ENCODE measurements around the gene RGS9.
"Not testable (repeated sequence)": the region's sequence is repeated elsewhere in the genome, so short reads cannot be mapped to it uniquely, and the experiment has no call there.

The RGS9 gene

DNA sequence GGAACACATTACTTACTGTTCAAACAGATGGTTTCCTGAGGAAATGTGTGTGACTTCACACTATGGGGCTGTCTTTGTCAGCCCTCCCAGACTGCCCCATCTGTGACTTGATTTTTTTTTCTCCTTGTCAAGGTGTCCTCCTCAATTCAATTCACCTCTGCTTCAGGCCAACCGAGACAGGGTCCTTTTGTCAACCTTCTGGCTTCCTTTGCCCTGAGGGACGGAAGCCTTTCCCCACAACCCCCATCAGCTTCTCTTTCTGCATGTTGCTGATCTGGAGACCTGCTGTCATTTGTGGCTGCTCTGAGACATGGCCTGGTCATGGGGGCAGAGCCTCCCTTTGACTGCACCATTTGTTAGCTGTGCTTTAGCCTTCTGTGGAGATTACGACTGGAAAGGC, 21.3 kb upstream of the RGS9 start:
- no peak for DNase-seq (ENCODE audit: low spot score)

DNA sequence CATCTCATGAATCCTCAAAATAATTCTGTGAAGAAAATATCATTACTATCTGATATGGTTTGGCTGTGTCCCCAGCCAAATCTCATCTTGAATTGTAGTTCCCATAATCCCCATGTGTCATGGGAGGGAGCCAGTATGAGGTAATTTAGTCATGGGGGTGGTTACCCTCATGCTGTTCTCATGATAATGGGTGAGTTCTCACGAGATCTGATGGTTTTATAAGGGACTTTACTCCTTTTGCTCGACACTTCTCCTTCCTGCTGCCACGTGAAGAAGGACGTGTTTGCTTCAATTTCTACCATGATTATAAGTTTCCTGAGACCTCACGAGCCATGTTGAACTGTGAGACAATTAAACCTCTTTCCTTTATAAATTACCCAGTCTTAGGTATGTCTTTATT, 20.7 kb upstream of the RGS9 start:
- DNase-seq (ENCODE audit: low spot score): not testable (repeated sequence)

DNA sequence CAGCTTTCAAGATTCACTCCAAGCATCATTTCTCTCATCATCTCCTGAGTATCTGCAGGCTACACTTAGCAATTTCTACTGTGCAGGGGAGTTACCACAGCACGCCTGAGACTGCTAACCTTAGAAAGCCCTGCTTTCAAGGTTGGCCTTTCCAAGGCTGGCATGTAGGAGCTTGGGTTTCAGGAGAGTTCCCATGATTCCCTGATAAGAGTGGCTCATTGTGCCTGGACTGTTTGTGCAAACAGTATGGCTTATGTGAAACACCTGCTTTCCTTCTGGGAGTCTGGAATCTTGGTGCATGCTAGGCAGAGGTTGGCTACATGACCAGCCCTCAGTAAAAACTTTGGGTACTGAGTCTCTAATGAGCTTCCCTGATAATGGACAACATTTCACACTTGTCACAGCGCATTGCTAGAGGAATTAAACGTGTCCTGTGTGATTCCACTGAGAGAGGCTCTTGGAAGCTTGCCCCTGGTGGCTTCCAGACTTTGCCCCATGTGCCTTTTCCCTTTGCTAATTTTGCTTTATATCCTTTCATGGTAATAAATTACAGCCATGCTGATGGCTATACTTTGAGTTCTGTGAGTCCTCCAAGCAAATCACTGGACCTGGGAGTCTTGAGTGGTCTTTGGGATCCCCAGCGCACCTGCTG, 19.7 kb upstream of the RGS9 start:
- DNase-seq (ENCODE audit: low spot score): no peak

DNA sequence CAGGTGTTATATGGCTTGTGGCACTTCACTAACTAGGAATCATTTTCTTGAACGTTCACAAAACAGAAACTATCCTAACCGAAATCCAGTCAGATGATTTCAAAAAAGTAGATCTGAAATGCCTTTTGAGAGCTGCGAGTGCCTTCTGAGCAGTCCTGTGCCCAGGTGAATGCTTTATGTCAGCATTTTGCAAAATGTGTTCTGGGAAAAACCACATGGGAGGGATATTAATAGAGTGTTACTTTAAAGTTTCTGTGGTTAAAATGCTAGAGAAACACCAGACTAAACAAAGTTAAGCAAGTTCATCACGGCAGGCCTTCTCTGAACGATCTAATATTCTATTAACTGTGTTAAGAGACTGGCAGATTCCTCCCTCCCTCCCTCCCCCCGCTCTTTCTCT, 15.8 kb upstream of the RGS9 start:
- no peak for DNase-seq (ENCODE audit: low spot score)

DNA sequence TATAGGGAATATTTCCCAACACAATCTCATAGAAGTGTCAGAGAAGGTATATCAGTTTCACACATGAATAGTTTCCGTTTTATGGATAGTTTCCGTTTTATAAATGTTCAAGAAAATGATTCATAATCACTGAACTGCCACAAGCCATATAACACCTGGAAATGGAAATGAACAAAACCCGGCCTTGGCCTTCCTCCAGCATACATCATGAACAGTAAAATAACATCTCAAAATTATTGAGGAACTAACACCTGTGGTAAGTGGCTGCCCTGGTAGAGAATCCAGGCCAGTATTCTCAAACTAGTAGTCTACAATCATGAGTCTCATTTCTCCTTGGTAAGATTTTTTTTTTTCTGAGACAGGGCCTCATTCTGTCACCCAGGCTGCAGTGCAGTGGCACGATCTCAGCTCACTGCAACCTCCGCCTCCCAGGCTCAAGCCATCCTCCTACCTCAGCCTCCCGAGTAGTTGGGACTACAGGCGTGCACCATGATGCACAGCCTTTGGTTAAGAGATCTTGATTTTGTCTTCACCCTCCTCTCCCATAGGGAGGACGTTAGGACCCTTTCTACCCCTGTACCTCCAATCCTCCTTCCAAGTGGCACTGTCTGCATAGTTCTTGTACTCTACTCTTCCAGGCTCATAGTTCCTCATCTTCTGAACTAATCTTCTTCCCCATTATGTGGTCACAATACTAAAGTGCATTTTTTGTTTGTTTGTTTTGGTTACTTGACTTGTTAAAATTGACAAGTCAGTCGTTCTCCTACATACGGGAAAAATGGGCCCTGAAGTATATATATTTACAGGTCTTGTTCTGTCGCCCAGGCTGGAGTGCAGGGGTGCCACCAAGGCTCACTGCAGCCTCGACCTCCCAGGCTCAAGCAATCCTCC, 15.0 kb upstream of the RGS9 start:
- DNase-seq (ENCODE audit: low spot score): no peak

DNA sequence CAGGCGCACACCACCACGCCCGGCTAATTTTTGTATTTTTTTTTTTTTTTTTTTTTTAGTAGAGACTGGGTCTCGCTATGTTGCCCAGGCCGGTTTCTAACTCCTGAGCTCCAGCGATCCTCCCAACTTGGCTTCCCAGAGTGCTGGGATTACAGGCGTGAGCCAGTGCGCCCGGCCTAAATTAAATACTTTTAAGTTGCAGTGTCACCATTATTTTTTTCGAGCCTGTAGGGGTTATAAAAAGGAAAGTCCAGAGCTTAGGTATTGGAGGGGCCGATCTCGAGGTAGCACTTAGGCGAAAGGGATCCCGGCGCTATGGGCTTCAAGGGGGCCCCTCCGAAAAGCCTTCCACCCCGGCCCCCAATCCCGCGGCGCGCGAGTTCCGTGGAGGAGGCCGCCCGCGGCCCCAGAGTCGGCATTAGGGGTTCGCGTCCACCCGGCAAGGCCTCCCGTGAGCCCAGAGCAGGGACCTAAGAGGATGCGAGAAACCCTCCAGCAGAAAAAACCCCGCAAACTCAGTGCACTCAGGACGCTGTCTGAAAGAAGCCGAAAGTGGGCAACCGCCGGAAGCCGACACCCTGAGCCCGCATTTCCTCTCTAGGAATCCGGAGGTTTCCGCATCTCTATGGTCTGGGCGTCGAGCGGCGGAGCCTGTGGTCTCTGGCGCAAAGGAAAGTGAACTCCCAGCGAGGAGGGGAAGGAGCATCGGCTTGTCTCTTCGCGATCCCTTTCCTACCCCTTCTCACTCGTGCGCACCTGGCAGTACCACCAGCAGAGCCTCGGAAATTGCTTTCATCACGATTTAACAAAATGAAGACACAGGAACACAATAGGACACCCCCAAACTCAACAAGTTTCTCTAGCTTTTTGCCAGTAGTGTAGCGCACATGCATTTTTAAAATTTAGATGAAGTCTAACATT, 14.1 kb upstream of the RGS9 start:
- peak; percentile 94 for DNase-seq (ENCODE audit: low spot score)

DNA sequence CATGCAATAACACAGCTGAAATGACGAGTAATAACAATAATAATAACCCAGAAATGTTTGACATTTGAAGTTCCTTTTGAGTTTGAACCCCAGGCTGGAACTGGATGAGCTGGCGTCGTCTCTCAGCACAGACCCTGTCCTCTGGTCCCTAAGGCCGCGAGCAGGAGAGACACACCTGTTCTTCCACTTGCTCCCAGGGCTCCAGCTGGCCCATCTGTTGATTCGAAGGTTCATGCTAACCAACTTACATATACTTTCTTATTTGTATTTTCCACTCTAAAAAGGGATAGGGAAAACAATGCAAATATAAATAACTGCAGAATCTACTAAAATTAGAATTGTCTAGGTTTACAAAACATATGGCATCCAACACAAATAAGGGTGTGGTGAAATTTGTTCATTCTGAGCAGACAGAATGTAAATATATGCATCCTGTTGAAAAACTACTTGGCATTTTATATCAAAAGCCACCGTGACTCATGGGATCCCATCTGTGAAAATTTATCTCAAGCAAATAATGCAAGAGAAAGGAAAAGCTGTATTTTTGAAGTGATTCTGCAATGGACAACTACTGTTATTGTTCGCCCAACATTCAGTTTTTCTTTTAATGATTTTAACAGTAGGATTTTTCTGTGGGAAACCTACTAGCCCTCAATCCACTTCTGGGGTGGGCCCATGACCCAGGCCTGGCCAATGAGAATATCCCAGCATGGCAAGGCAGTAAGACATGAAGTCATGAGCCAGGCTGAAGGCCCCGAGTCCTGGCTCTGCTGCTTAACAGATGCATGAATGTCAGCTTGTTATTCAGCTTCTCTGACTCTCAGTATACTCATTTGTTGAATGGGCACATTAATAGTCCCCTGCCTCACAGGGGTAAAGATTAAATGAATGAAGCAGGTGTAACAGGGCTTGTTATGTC, 13.2 kb upstream of the RGS9 start:
- DNase-seq (ENCODE audit: low spot score): no peak

DNA sequence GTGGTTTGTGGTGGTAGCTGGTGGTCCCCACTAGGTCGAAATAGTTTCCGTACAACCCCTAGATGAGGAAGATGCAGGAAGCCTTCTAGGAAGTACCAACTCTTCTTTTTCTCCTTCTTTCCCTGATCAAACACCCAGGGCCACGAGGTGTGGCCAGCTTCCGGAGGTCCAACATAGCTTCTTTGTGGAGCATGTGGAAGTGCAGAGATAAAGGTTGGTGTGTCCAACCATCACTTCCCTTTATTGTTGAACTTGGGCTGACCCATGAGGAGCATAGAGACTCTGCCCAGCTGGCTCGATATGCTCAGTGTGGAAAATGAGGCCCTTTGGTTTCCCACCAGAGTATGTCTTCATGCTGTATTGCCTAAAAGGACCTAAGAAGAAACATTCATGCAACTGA, 6.3 kb upstream of the RGS9 start:
- no peak for DNase-seq (ENCODE audit: low spot score)

DNA sequence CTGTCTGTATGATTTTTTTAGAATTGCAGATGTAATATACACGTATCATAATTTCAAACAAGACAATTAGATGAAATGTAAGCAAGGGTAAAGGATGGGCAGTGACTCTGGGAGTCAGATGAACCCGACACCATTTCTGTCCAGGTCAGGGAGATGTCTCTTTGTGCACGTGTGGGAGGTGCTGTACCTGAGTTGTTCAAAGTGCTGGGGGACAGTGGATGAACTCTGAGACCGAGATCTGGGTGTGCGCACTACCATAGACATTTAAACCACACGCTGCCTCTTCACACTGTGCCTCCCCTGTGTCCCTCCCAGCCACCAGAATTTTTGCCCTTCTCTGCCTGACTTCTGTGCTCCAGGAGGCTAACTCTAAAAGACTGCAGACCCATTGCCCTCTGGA, 5.9 kb upstream of the RGS9 start:
- DNase-seq (ENCODE audit: low spot score): no peak

DNA sequence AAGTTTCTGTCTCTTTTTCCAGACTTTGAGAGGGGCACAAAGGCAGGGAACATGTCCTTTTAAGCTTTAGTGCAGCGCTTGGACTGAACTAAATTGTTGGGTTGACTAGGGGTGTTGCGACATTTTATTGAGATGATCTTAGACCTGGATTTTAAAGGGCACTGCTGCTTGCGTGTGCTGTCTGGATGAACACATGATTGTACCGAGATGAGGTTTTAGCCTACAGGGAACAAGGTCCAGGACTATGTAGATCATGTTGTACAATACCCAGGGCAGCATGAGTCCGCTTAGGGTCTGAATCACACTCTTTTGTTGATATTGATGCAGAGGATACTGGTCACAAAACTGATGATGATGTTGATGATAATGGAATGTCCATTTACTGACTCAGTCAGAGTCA, 5.2 kb upstream of the RGS9 start:
- no peak for DNase-seq (ENCODE audit: low spot score)

DNA sequence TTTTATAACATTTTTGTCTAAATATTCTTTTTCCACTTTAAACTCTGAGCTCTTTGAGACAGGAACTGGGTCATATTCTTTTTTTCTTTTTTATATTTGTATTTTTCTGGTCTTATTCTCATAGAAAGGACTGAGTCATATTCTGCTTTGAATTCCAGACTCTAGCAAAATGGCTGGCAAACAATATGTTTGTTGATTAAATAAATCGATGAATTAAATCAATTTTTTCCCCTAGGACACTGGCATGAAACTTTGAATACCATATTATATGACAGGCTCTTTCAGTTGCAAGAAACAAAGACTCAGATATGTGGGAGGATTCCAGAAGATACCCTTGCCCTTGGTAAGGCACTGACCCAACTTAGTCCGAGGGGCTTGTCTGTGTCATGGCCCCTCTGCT, 3.1 kb upstream of the RGS9 start:
- DNase-seq (ENCODE audit: low spot score): no peak

DNA sequence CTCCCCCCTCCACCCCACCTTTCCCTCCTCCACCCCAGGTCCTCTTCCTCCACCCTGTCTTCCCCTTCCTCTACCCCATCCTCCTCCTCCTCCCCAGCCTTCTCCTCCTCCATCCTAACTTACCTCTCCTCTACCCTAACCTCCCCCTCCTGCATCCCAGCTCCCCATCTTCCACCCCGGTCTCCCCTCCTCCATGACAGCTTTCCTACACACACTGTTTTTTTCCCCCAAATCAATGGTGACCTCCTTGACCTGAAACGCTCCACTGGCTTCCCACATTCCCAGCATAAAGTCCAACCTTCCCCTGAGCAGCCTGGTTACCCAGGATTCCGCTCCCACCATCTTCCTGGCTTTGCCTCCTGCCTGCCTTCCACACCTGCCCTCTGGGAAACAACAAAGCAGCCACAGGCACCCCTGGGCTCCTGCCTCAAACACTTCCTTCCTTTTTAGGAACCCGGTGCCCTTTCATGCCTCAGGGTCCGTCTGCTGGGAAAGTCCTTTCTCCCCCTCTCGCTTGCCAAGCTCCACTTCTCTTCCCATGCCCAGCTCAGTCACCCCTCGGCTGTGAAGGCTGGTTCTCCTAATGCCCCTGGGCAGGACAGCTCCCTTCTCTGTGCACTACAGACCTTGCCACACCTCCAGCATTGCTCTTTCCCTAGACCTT, 2.1 kb downstream of the RGS9 start:
- DNase-seq (ENCODE audit: low spot score): no peak

DNA sequence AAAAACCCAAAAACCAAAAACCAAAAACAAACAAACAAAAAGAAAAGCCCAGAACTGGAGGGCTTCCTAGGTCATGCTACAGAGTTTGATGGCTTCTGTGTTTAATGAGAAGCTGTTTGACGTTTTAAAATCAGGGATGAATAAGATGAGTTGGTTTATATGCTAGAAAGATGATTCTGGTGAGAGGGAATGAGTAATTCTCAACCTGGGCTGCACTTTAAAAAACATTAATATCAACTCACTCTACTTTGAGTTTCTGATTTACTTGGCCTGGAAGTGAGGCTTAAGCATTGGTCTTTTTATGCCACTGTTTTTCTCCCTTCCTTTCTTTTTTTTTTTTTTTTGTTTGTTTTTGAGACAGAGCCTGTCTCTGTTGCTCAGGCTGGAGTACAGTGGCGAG, 5.1 kb downstream of the RGS9 start:
- DNase-seq (ENCODE audit: low spot score): no peak

DNA sequence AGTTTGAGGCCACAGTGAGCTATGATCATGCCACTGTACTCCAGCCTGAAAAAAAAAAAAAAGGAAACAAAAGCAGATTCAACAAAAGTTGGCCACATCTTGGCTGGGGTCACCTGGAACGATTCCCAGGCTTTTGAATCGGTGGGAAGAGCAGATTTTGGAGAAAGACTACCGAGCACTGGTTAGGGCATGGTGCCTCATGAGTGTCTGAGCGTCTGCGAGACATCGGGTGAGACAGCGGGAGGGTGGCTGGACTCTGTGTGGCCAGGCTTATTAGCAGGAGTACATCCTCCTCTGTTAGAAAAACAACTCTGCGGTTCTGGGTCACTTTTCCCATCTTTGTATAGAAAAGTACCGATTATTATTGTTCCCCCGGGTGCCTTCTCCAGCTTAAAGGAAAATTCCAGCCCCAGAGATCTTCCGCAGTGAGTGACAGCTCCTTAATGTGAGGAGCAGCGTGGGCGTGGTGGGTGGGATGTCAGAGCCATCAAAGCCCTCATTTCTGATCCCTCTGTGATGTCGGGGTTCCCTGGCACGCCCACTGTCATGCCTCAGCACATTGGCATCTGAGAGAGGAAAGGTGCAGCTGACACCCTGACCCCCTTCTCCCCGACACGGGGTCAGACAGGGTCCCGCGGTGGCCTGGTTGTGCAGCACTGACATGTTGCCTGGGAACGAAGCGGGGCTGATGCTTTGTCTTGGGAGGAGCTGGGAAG, 6.9 kb downstream of the RGS9 start:
- DNase-seq (ENCODE audit: low spot score): no peak

DNA sequence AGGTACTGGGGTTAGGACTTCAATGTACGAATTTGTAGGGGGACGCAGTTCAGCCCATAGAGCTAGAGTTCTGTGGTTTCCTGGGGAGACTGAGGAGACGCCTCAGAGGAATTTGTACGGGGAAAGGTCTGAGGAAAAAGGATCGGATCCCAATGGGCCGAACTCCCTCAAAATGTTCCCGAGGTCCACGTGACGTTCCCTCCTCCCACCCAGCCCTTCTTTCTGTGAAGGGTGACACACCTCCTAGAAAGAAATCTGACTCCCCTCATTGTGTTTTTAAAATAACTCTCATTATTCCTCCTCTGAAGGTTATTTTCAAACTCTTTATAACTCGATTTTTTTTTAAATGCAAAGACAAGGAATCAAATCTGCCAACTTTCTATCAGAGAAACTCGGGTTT, 8.6 kb downstream of the RGS9 start:
- DNase-seq (ENCODE audit: low spot score): no peak

DNA sequence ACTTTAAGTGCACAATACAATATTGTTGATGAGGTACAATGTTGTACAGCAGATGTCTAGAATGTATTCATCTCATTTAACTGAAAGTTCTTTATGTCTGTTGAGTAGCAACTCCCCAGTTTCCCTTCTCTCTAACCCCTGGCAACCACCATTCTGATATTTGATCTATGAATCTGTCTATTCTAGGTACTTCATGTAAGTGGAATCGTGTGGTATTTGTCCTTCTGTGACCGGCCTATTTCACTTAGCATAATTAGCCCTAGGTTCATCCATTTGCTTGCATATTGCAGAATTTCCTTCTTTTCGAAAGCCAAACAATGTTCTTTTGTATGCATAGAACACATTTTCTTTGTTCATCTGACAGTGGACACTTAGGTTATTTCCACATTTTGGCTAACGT, 10.8 kb downstream of the RGS9 start:
- peak; percentile 15 for DNase-seq (ENCODE audit: low spot score)

DNA sequence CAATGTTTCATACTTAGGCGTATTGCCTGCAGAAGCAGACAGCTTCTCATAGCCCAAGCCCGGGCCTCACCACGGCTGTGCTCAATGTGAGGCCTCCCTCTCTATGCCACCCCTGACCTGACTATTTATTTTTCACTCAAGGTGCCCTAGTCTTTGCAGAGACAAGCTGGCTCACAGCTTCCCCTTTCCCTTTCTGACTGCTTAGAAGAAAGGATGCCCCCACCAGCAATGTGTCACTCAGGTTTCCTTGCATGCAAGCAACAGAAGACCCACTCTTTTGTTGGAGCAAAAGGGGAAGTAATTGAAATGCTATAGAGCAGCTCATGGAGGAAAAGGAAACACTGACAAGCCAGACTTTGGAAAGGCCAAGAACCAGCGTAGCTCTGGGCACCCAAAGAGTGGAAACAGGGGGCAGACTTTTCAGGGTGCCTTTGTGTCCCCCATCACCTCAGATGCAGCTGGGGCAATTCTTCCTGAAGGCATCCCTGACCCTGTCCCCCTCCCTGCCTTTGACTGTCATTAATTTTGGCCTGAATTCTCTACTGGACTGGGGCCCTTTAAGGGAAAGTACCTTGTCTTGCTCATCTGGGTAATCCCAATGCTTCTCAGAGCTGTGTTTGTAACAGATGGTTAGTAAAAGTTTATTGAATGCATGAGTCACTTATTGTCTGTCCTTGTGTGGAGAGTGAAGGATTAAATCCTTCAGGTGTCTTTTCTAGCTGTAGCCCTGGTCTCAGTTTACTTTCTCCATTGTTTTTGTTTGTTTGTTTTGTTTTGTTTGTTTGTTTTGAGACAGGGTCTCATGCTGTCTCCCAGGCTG, 17.8 kb downstream of the RGS9 start:
- DNase-seq (ENCODE audit: low spot score): no peak

DNA sequence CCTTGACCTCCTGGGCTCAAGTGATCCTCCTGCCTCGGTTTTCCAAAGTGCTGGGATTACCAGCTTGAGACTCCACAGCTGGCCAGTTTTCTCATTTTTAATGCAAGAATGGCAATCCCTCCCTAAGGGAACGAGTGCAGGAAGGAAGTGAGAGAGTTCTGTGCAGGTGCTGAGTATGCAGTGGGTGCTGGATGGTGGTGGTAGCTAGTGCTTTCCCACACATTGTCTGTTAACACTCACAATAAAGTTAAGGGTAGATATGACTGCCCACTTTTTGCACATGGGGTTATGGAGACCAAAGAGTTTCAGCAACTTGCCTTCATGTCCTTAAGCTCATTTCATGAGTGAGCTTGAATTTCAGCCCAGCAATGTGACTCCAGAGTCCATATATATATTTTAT, 18.5 kb downstream of the RGS9 start:
- no peak for DNase-seq (ENCODE audit: low spot score)

DNA sequence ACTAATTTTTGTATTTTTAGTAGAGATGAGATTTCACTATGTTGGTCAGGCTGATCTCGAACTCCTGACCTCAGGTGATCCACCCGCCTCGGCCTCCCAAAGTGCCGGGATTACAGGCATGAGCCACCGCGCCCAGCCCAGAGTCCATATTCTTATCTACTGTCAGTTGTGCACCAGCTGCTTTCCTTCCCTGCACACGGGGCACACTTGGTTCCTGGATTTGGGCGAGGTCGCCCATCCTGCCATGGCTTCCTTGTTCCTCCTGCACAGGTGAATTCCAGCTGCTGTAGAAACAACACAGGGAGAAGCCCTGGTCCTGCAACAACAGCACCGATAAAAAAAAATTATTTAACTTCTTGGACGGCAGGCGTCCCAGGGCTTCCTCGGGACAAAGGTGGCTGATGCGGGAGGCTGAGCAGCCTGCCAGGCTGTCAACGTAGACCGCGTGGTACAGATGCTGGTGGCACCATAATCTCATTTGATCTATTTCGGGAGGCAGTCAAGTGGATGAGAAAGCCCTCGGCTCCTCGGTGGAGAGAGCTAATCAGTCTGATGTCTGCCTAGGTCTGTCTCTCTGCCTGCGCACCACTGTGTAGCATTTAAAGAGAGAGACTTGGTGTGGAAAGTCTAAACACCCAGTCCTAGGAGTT, 19.1 kb downstream of the RGS9 start:
- DNase-seq (ENCODE audit: low spot score): no peak
